Astrocyte (in vitro differentiated cells and primary cell): ENCODE data around the gene EXD3. TPM values are rescaled to one million over a fixed set of nuclear protein-coding genes. Genes with fewer than 3 reads are reported as not detected.
"Not testable (repeated sequence)": the region's sequence is repeated elsewhere in the genome, so short reads cannot be mapped to it uniquely, and the experiment has no call there.

Experiments used
- DNase-seq: peaks from one replicate; pipeline ENCODE4 v3.0.0-alpha.2; 2010; ENCODE audit warnings: low read depth
- FAIRE-seq: peaks from 2 replicates; lab custom pipeline; 2011; peaks lifted over from hg19 to GRCh38; lab: Jason Lieb, UNC
- H2AFZ ChIP-seq: 2 replicates; pipeline ENCODE4 v1.6.0; 2012; ENCODE audit warnings: low read depth, low read length, inconsistent platforms
- H3K27ac ChIP-seq: 2 replicates; pipeline ENCODE4 v1.5.1; 2011; ENCODE audit warnings: low read depth, low read length, inconsistent platforms
- H3K27me3 ChIP-seq: 2 replicates; pipeline ENCODE4 v1.6.0; 2011; ENCODE audit warnings: low read length, inconsistent platforms; ENCODE audit not compliant: insufficient read depth
- H3K36me3 ChIP-seq: 2 replicates; pipeline ENCODE4 v1.5.1; 2011; ENCODE audit warnings: low read length, inconsistent platforms; ENCODE audit not compliant: insufficient read depth
- H3K4me1 ChIP-seq: 2 replicates; pipeline ENCODE4 v1.5.1; 2011; ENCODE audit warnings: low read length, inconsistent platforms; ENCODE audit not compliant: insufficient read depth
- H3K4me2 ChIP-seq: 2 replicates; pipeline ENCODE4 v1.6.0; 2012; ENCODE audit warnings: low read length, inconsistent platforms
- H3K4me3 ChIP-seq: 2 replicates; pipeline ENCODE4 v1.5.1; 2011; ENCODE audit warnings: low read depth, mild to moderate bottlenecking, low read length, inconsistent platforms; ENCODE audit not compliant: insufficient read depth
- H3K79me2 ChIP-seq: 2 replicates; pipeline ENCODE4 v1.6.0; 2012; ENCODE audit warnings: mild to moderate bottlenecking, low read length, inconsistent platforms; ENCODE audit not compliant: insufficient read depth
- H3K9ac ChIP-seq: 2 replicates; pipeline ENCODE4 v1.6.0; 2012; ENCODE audit warnings: mild to moderate bottlenecking, low read length, inconsistent platforms
- H3K9me3 ChIP-seq: 2 replicates; pipeline ENCODE4 v1.5.1; 2012; ENCODE audit warnings: low read depth, mild to moderate bottlenecking, low read length, inconsistent platforms; ENCODE audit not compliant: insufficient read depth
- H4K20me1 ChIP-seq: 2 replicates; pipeline ENCODE4 v1.6.0; 2012; ENCODE audit warnings: low read length, inconsistent platforms; ENCODE audit not compliant: insufficient read depth
- H3K27ac Mint-ChIP-seq: one replicate; pipeline ENCODE4 v1.8.0; 2021; ENCODE audit warnings: mild to moderate bottlenecking, mixed read lengths; ENCODE audit not compliant: unreplicated experiment
- H3K27me3 Mint-ChIP-seq: one replicate; pipeline ENCODE4 v1.8.0; 2021; ENCODE audit warnings: low read depth, mixed read lengths; ENCODE audit not compliant: unreplicated experiment
- H3K36me3 Mint-ChIP-seq: one replicate; pipeline ENCODE4 v1.8.0; 2021; ENCODE audit warnings: low read depth, mixed read lengths; ENCODE audit not compliant: unreplicated experiment
- H3K4me1 Mint-ChIP-seq: one replicate; pipeline ENCODE4 v1.8.0; 2021; ENCODE audit warnings: low read depth, mixed read lengths; ENCODE audit not compliant: unreplicated experiment
- H3K4me3 Mint-ChIP-seq: one replicate; pipeline ENCODE4 v1.8.0; 2021; ENCODE audit warnings: mild to moderate bottlenecking, moderate library complexity, mixed read lengths; ENCODE audit not compliant: unreplicated experiment
- H3K9me3 Mint-ChIP-seq: one replicate; pipeline ENCODE4 v1.8.0; 2021; ENCODE audit warnings: mild to moderate bottlenecking, mixed read lengths; ENCODE audit not compliant: unreplicated experiment
- CTCF ChIP-seq: IDR thresholded peaks from 2 replicates; pipeline ENCODE4 v1.5.1; 2011; ENCODE audit warnings: low read depth, mild to moderate bottlenecking, inconsistent platforms, low read length, moderate library complexity; ENCODE audit not compliant: insufficient read depth
- EZH2 ChIP-seq: IDR thresholded peaks from 2 replicates; pipeline ENCODE4 v1.6.1; 2012; ENCODE audit warnings: mild to moderate bottlenecking, low read length, inconsistent platforms; ENCODE audit not compliant: insufficient read depth
- microRNA-seq: library from miRNA; unstranded; fragments of <30 nt; microRNA quantifications from one replicate; pipeline ENCODE4 v1.2.0, GENCODE V29; 2020
- total RNA-seq: library from RNA; stranded (reverse); gene quantifications from 2 replicates; pipeline ENCODE4 v1.2.1, GENCODE V29; 2021

Gene EXD3
- total RNA-seq, 1 donor from 2014 or later = 8.5 TPM

- H3K27ac ChIP-seq = no peak overlapping the region
- H3K36me3 Mint-ChIP-seq = peaks cover 6% of the 10 kb centered on the region
- H3K9me3 Mint-ChIP-seq = no peaks in the 10 kb centered on the region
- no peaks in the 10 kb centered on the region for H3K27me3 ChIP-seq
- no peak overlapping the region for H3K9ac ChIP-seq
- peaks cover 25% of the 10 kb centered on the region for H3K79me2 ChIP-seq
- no peak overlapping the region for H2AFZ ChIP-seq
- no peak for FAIRE-seq
- H4K20me1 ChIP-seq = peaks cover 18% of the 10 kb centered on the region
- H3K4me3 ChIP-seq = no peak overlapping the region
- H3K4me1 Mint-ChIP-seq = peaks cover 3% of the 10 kb centered on the region
- no peaks in the 10 kb centered on the region for H3K9me3 ChIP-seq
- no peaks in the 10 kb centered on the region for H3K27me3 Mint-ChIP-seq
- no peak overlapping the region for H3K4me3 Mint-ChIP-seq
- TF ChIP-seq EZH2 = no peak
- no peak for TF ChIP-seq CTCF
- peaks cover 9% of the 10 kb centered on the region for H3K36me3 ChIP-seq
- H3K4me1 ChIP-seq = peaks cover 3% of the 10 kb centered on the region
- no peak for DNase-seq
- H3K27ac Mint-ChIP-seq = no peak overlapping the region
- no peak overlapping the region for H3K4me2 ChIP-seq
Observed at GRCh38 chr9:137262909-137263285, 160.1 kb downstream of the EXD3 start.

GRCh38 chr9:137262173-137262908, 160.6 kb downstream of the EXD3 start:
- H3K4me1 Mint-ChIP-seq, H3K4me3 ChIP-seq, H3K27me3 Mint-ChIP-seq, H3K4me1 ChIP-seq, FAIRE-seq, H2AFZ ChIP-seq, H3K27ac ChIP-seq, H3K36me3 Mint-ChIP-seq, H3K9me3 ChIP-seq, H3K27me3 ChIP-seq, H3K9me3 Mint-ChIP-seq, H3K4me2 ChIP-seq, H3K27ac Mint-ChIP-seq, H3K9ac ChIP-seq, H3K4me3 Mint-ChIP-seq, H3K36me3 ChIP-seq: not testable (repeated sequence)
- DNase-seq = peak; percentile 39
- Histone ChIP-seq H3K79me2 (peaks cover 28% of the 10 kb centered on the region), H4K20me1 (peaks cover 15% of the 10 kb centered on the region)
- TF ChIP-seq CTCF = peak; percentile 33

Small RNAs within 50 kb of the gene (microRNA-seq; reads per million reads assigned to microRNA genes)
- gene MIR7114 = 11.8 reads per million, percentile 39 among the genes with 10 or more reads in this experiment

Other genes with a start within 250 kb of the EXD3 start
- gene ANAPC2, start 234.6 kb downstream of the EXD3 start, total RNA-seq = 39.2 and 39.7 TPM in 2 replicates
- gene SSNA1, start 234.5 kb downstream of the EXD3 start, total RNA-seq = 49.1 and 52.7 TPM in 2 replicates
- 16.0 and 17.2 TPM in 2 replicates for gene TPRN, start 222.4 kb downstream of the EXD3 start, total RNA-seq
- gene TMEM203, start 217.5 kb downstream of the EXD3 start, total RNA-seq = 28.7 and 30.9 TPM in 2 replicates
- 13.7 and 14.5 TPM in 2 replicates for gene NDOR1, start 217.5 kb downstream of the EXD3 start, total RNA-seq
- gene RNF208, start 200.9 kb downstream of the EXD3 start, total RNA-seq = 4.3 and 4.9 TPM in 2 replicates
- gene CYSRT1, start 198.0 kb downstream of the EXD3 start, total RNA-seq = 1.2 and 1.3 TPM in 2 replicates
- 0.17 TPM in 1 of 2 replicates, not detected in the other for gene RNF224, start 195.7 kb downstream of the EXD3 start, total RNA-seq
- gene SLC34A3, start 192.3 kb downstream of the EXD3 start, total RNA-seq = 0.09 TPM in 1 of 2 replicates, not detected in the other
- gene TUBB4B, start 181.9 kb downstream of the EXD3 start, total RNA-seq = 188 and 218 TPM in 2 replicates
- gene STPG3, start 171.9 kb downstream of the EXD3 start, total RNA-seq = not detected in 2 replicates
- gene NELFB, start 167.8 kb downstream of the EXD3 start, total RNA-seq = 45.8 and 48.9 TPM in 2 replicates
- 10.8 and 11.8 TPM in 2 replicates for gene TOR4A, start 145.4 kb downstream of the EXD3 start, total RNA-seq
- gene NRARP, start 120.9 kb downstream of the EXD3 start, total RNA-seq = 6.9 and 7.3 TPM in 2 replicates
- 0.50 and 0.84 TPM in 2 replicates for gene NOXA1, start 231 bp upstream of the EXD3 start, total RNA-seq
- gene ENTPD8, start 18.2 kb upstream of the EXD3 start, total RNA-seq = 0.11 TPM in 1 of 2 replicates, not detected in the other
- 48.8 and 50.5 TPM in 2 replicates for gene NSMF, start 36.2 kb upstream of the EXD3 start, total RNA-seq
- gene PNPLA7, start 127.2 kb upstream of the EXD3 start, total RNA-seq = 2.6 and 2.9 TPM in 2 replicates
- 58.6 and 62.9 TPM in 2 replicates for gene MRPL41, start 128.7 kb upstream of the EXD3 start, total RNA-seq
- gene DPH7, start 155.8 kb upstream of the EXD3 start, total RNA-seq = 34.4 and 35.4 TPM in 2 replicates
- gene ZMYND19, start 167.3 kb upstream of the EXD3 start, total RNA-seq = 31.1 and 34.0 TPM in 2 replicates
- gene ARRDC1, start 182.5 kb upstream of the EXD3 start, total RNA-seq = 13.9 and 14.2 TPM in 2 replicates
- 56.4 and 64.5 TPM in 2 replicates for gene EHMT1, start 195.8 kb upstream of the EXD3 start, total RNA-seq